Measurements from ENCODE around the gene CEP55.

DNA sequence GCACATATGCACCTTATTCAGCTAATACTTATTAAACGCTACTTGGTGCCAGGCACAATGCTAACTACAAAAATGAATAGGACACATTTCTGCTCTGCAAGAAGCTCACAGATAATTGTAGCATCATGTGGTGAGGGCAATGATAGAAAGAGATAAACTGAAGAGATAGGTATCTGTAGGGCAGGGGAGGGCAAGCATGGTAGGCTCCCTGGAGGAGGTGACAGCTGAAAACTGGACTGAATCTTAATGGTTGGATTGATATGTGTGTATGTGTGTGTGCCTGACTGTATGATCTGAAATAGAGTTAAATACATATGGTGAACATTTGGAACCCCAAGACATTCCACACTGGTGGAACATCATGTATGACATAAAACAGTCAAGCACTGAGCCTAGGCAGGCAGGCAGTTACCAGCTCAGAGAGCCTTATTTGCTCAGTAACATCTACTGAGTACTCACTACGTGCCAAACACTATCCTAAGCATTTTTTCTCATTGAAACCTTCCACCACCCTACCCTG is 4.8 kb upstream of the CEP55 start:
- TF ChIP-seq, protein P1, sequence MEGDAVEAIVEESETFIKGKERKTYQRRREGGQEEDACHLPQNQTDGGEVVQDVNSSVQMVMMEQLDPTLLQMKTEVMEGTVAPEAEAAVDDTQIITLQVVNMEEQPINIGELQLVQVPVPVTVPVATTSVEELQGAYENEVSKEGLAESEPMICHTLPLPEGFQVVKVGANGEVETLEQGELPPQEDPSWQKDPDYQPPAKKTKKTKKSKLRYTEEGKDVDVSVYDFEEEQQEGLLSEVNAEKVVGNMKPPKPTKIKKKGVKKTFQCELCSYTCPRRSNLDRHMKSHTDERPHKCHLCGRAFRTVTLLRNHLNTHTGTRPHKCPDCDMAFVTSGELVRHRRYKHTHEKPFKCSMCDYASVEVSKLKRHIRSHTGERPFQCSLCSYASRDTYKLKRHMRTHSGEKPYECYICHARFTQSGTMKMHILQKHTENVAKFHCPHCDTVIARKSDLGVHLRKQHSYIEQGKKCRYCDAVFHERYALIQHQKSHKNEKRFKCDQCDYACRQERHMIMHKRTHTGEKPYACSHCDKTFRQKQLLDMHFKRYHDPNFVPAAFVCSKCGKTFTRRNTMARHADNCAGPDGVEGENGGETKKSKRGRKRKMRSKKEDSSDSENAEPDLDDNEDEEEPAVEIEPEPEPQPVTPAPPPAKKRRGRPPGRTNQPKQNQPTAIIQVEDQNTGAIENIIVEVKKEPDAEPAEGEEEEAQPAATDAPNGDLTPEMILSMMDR (IDR thresholded peaks at IDR 0.05): no peak
- TF ChIP-seq POLR2A (IDR thresholded peaks at IDR 0.05): no peak
